CD4-positive, alpha-beta T cell treated with Interleukin-17A for 4 hours (primary cell): Measurements from ENCODE around the gene SIAH1.
"Not testable (repeated sequence)": the region's sequence is repeated elsewhere in the genome, so short reads cannot be mapped to it uniquely, and the experiment has no call there.

Experiments
- DNase-seq: peaks from one replicate; pipeline ENCODE4 v3.0.0-alpha.2; 2020; ENCODE audit warnings: mixed read lengths

The SIAH1 gene

DNA sequence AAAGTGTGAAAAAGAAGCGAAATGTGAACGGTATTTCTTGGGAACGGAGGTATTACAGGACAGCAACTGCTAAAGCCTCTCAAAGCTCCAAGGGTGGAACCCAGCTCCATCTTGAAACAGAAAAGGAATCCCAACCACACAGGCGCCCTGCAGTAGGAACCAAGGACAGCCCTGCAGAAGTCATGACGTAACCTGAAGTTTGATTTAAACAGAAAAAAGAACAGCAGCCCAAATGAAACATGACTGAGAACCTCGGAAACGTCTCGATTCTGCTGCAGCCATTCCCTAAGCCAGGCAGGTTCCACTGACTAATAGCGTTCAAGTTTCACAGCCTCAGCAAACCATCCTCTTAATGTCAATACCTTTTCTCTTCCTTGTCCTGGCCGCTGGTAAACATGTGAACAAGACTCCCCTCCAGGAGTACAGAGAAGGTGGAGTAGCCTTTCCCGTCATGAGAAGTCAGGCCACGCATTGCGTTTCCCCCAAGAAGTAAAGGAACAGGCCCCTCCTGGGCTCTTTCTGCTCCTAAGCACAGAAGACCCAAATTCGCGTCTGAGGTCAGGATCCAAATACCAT, 20.1 kb downstream of the SIAH1 start:
- DNase-seq: no peak

- DNase-seq: no peak
Measured at GRCh38 chr16:48361540-48362144, 23.6 kb downstream of the SIAH1 start.

DNA sequence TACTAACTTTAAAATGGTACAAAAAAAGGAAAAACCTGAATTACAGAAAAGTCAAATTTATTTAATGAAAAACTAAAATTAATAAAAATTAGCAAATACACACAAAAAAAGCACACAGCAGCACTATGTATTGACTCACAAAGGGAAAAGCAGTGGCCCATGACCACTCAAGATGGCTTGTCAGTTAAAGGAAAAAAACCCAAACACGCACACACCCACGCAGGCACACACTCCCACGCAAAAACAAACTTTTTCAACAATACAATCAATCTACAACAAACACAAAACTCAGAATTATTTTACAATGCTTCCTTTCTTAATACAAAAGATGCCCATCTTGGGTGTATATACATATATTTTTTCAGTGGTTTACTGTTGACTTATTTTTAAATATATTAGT, 24.2 kb downstream of the SIAH1 start:
- no peak for DNase-seq

GRCh38 chr16:48359983-48360382, 25.2 kb downstream of the SIAH1 start:
- no peak for DNase-seq

GRCh38 chr16:48358419-48358818, 26.8 kb downstream of the SIAH1 start:
- DNase-seq: no peak

GRCh38 chr16:48356633-48357376, 28.4 kb downstream of the SIAH1 start:
- DNase-seq: no peak

- no peak for DNase-seq
Measured at GRCh38 chr16:48354877-48355855, 30.0 kb downstream of the SIAH1 start.

DNA sequence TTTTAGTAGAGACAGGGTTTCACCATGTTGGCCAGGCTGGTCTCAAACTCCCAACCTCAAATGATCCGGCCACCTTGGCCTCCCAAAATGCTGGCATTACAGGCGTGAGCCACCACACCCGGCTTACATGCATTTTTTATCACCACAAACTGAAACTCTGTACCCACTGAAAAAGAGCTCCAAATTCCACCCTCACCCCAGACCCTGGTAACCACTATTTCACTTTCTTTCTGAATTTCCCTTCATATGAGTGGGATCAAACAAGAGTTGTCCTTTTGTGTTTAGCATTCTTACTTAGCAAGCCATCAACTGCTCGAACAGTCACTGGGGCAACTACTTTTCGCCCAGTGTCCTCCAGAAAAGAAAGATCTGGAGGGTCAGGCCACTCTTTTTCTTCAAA, 30.8 kb downstream of the SIAH1 start:
- DNase-seq: not testable (repeated sequence)

DNA sequence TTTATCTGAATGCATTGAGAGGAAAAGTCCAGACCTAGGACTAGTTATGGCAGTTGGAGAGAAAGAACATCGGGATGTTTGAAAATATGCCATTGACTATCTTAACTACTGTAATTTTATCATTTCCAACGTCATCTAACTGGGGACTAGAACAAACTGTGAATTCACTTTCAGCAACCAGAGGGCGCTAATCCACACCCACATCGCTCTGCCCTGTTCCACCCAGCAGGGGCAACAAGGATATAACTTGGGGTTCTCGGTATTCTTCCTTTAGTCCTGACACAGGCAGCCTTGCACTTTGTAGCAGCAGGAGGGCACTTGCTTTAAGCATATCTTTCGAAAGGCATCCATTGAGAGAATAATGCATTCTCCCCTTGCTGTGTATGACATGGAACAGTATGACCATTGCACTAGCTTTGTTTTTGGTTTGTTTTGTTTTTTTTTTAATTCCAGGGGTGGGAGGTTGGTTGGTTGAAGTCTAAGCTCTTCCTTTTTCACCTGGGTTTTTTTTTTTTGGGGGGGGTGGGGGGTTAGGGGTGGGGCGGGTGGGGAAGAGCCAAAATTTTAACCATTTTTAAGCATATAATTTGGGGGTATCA, 31.5 kb downstream of the SIAH1 start:
- DNase-seq: peak; percentile 75

DNA sequence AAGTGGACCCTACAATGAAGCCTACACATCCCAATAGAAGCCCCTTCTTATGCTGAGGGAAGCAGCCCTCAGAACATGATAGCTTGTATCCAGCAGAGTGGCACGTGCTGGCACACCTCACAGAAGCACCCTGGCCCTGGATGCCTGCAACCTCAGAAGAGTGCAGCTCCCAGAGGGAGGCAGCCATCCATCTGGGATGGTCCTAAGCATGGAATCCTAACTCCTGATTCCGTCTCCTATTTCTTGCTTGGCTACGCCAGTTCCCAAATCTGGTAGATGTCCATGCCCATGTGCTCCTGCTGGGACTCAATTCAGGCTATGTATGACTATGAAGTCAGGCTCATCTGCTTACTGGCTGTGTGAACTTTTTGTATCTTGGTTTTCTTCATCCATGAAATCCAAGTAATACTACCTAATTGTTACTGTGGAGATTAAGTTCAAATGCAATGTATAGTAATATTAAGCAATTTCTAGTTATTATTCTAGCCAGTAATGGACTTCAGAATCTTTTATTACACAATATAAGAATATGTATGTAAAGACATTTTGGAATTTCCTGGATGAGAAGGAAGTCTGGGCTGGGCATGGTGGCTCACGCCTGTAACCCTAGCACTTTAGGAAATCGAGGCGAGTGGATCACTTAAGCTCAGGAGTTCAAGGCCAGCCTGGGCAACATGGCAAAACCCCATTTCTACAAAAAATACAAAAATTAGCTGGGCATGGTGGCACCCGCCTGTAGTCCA, 32.4 kb downstream of the SIAH1 start:
- no peak for DNase-seq

GRCh38 chr16:48350736-48351135, 34.5 kb downstream of the SIAH1 start:
- no peak for DNase-seq

GRCh38 chr16:48347980-48348379, 37.2 kb downstream of the SIAH1 start:
- DNase-seq: no peak

DNA sequence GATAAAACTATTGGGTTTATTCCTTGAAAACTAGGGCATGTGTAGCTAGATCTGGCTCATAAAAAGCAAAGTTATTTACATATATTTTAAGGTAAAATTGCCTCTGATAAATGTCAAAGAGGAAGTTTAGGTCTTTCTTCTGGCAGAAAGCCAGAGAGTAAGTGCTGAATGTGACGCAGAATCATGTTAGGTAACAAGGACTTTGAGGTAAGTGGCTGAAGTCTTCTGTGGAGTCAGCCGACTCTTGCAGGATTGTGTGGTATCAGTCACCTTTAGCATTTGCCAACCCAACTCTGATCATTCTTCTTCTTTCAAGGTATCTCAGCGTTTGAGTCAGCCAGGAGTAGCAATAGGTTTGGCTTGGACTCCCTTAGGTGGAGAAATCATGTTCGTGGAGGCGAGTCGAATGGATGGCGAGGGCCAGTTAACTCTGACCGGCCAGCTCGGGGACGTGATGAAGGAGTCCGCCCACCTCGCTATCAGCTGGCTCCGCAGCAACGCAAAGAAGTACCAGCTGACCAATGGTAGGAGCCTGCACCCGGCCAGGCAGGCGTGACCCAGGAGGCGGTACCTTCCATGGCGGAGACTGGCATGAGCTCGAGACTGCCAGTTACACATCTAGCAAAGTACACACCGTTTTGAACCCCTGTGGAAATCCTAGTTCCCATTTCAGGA, 37.9 kb downstream of the SIAH1 start:
- DNase-seq: no peak

- no peak for DNase-seq
Measured at GRCh38 chr16:48342591-48342990, 42.6 kb downstream of the SIAH1 start.

- DNase-seq: no peak
Measured at GRCh38 chr16:48340054-48340453, 45.2 kb downstream of the SIAH1 start.

GRCh38 chr16:48335961-48336360, 49.3 kb downstream of the SIAH1 start:
- DNase-seq: no peak

DNA sequence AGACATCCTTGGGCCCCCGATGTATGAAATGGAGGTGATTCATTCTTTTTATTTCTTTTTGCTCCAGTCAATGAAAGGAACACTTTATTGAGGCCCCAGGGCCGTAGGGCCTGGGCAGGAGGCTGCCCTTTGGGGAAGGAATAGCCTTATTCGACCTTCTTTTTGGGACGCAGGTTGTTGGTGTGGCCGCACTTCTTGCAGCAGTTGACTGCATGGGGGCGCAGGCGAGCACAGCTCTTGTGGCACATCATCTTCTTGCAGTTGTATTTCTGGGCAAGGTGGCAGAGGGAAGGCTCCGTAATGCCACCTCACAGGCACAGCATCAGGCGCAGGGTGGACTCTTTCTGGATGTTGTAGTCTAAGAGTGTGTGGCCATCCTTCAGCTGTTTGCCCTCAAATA, 50.9 kb downstream of the SIAH1 start:
- no peak for DNase-seq

DNA sequence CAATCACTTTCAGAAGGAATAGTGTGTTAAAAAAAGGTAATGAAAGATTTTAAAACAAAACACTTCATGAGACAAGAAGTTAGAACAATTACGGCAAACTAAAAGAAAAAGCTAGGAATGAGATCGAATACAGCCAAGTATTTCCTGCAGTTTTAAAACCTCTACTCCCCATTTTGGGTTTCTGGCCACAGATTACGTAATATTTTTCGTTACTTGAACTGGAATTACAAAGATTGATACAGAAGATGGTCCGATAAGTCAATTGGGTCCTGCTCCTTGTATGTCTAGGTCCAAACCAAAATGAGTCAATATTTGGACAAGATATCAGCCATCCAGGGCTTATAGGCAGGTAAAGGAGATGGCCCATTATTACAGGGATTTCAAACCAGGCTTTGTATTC, 52.2 kb downstream of the SIAH1 start:
- DNase-seq: no peak

- DNase-seq: no peak
Measured at GRCh38 chr16:48330841-48331192, 54.4 kb downstream of the SIAH1 start.

GRCh38 chr16:48330189-48330840, 54.9 kb downstream of the SIAH1 start:
- no peak for DNase-seq

DNA sequence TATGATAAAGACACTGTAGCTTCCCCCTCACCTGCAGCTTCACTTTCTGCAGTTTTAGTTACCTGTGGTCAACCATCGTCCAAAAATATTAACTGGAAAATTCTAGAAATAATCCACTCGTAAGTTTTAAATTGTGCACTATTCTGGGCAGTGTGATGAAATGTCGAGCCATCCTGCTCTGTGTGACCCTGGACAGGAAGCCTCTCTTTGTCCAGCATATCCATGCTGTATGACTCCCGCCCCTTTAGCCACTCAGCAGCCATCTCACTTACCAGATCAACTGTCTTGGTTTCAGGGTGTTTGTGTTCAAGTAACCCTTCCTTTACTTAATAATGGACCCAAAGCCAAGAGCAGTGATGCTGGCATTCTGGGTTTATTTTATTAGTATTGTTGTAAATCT, 56.1 kb downstream of the SIAH1 start:
- DNase-seq: no peak
